GM21381 (cell line): ENCODE measurements around the gene AHNAK2.

Source experiments
- ATAC-seq: cut with Tn5 transposase; IDR thresholded peaks from one replicate; pipeline ENCODE4 v1.9.1; 2021; ENCODE audit warnings: mild to moderate bottlenecking, moderate library complexity; ENCODE audit not compliant: unreplicated experiment

Gene AHNAK2

DNA sequence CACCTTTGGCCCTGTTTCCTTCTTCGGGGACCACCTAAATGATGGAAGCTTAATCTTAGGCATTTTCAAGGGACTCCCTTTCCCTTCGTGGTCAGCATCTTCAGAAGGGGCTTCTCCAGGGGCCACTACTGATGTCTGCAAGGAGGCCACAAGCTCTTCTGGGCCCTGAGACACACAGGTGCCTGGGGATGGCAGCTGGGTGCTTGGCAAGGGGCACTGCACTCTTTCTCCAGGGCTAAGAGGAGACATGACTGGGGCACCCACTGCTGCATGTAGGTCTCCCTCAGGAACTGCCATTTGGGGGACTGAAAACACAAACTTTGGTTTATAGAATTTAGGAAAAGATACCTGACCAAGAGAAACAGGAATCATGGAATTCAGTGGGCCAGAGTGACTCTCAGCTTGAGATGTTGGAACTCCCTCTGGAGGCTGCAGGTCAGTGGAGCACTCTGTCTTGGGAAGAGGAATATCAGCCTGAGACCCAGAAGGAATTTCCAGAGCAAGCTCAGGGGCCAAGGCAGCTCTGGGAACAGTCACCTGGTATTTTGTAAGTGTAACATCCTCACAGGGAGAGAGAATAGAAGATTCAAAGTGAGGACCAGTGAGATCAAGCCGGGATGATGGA is 37.5 kb downstream of the AHNAK2 start:
- no peak for ATAC-seq

DNA sequence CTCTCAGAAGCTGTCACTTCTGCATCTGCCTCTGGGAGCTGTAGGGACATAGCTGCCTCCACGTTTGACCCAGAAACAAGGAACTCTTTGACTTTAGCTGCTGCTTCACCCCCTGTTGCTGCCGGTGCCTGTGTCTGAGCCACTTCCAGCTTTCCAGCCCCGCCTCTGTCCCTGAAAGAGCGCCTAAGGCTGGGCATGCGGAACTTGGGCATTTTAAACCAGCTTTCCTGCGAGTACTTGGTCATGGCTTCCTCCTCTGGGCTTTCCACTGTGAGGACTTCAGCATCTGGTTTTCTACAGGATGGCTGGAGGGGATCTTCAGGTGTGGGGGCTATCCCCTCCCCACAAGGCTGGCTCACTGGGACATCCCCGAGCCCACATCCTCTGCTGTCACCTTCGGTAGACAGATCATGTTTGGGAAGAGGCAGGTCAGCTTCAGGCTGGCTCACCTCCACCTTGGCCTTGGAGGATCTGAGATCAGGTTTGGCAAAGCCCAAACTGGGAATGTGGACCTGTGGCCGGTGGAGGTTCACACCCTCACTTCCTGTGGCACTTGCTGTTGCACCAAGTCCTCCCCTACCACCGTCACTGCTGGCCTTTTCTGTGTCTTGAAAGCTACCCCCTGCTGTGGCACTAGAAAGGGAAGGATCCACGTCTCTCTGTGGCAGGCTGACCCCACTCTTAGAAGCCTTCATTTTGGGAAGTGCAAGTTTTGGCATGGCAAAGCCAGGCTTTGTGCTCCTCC is 38.3 kb downstream of the AHNAK2 start:
- no peak for ATAC-seq

DNA sequence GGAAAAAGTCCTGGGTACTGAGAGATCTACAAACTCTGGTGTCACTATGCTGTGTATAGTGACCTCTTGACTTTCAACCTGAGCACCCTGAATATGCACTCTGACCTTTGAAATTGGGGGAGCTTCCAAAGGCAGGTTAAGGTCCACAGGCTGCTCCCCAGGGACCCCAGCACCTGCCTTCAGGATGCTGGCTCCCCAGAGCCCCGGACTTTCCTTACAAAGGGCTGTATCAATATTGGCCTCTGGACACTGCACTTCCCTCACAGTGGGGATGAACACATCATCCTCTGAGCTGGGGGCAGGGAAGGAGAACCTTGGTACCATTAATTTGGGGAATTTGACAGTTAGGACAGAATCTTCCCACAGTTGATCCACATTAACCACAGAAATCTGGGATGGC is 39.2 kb downstream of the AHNAK2 start:
- no peak for ATAC-seq

DNA sequence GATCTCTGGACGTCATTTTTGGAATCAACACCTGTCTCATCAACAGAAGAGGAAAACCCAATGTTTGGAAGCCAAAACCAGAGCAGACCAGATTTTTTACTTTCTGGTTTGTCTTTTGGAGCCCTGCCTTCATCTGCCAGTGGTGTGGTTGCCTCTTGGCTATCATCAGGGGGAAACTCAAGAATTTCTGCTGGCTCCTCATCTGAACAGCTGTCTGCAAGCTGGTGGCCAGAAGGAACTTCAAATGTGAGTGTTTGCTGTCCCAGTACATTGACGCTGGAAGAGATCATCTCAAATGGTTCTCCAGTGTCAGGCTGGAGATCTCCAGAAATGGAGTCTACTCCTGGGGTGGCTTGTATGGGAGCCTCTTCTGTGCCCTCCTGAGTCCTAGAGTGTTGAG is 39.7 kb downstream of the AHNAK2 start:
- ATAC-seq = no peak

DNA sequence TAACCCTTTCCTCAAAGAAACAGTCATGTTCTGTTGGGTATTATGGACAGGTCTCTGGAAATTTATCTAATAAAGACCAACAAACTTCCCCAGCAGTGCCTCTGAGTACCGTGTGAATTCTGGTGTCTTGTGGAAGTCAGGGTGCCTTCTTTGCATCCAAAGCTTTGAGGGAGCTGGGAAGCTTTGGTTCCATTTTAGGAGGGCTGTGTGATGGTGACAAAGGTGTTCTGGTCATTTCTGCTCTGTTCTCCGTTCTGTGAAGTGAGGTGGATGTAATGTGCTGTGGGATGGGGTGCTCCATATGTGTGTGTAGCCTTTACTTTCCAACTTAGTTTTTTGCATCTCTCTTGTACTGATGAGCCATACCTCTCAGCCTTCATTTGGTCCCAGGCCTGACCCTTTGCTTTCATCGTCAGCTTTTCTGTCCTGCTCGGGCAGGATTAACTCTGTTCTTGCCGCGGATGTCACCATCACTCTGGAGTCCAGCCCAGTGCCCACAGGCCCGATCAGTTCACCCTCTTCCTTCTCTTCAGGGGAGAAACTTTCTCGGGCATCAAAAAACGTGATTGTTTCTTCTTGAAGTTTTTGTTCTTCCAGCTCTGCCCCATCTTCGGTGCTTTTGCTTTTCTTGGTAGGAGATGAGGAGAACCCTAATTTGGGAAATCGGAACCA is 40.3 kb downstream of the AHNAK2 start:
- ATAC-seq = no peak

DNA sequence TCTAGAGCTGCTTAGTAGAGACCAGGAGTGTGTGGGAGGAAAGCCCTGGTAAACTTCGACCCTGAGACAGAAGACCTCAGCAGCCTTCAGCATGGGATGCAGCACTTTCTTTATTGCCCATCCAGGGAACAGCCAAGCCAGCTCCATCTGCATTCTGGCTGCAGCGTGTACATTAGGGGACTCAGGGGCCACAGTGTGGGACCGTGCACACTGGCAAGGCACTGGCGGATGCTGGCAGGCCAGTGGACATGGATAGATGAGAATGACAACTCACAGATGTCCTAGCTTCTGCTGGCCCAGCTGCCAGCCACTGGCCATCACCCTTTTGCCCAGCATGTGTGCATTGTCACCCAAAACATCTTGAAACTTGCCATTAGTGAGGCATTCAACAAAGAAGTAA is 41.0 kb downstream of the AHNAK2 start:
- no peak for ATAC-seq

DNA sequence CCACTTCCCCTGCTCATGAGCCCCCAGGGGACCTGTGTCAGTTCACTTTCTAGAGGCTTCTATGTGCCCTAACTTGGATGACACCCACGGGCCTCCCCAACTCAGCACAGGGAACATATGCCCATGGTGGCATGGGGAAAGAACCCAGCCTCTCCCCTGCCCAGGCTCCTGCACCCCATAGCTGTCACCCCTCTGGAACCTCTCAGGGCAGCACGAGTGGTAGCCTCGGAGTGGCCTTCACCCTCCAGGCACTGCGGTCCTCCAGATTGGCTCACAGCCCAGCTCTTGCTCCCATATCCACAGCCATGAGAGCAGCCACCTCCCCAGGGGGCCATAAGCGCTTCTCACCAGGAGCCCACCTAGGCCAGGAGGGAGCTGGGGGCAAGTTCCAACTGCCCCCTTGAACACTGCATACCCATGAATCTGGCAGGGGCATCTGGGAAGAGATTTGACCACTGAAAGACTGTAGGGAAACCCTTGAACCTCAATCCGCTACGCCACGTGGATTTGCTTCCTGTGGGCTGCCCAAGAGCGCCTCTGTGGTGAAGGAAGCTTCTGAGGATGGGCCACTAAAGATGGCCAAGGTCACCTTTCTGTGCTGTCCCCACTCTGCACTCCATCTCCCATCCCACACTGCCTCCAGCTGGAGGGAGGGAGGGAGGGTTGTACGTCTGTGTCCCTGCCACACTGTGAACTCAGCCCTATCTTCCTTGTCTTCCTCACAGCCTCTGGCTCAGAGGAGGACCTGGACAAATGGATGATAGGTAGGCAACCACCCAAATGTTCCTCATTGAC is 41.6 kb downstream of the AHNAK2 start:
- no peak for ATAC-seq

DNA sequence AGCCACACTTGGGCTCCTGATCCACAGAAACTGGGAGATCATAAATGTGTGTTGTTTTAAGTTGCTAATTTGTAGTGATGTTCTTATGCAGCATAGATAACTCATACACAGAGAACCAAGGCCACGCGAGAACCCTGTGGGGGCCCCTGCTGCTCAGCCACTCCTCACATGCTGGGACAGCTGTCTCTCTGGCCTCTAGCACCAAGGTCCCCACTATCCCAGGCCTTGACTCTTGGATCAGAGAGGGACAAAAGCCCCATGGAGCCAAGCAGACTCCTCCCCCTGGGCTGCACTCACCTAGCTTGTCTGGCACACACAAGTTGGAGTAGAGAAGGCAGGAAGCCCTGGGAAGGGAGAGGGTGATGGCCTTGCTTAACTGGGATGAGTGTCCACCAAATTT is 42.2 kb downstream of the AHNAK2 start:
- ATAC-seq = no peak

DNA sequence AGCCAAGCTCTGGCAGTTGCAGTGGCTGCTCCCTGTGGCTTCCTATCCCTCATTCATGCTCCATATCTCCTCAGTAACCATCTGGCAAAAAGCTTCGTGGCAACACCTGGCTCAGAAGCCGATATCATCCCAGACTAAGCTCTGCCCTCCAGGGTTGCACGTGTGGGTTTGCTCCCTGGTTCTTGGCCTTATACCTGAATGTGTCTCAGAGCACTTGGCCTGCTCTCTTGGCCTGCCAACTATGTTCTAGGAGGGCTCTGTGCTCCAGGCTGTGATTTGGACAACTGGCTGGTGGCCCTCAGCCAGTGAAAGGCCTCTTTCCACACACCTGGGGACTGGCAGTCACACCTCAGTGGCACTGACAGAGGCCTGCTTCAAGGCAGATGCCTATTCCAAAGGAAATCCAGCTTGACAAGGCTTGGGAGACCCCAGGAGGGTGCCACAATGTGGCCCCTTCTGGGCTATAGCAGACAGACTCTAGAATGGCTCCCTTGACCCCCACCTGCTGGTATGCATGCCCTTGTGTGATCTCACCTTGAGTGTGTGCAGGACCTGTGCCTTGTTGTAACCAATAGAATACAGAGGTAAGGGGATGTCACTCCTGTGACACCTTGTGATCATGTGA is 43.0 kb downstream of the AHNAK2 start:
- no peak for ATAC-seq

DNA sequence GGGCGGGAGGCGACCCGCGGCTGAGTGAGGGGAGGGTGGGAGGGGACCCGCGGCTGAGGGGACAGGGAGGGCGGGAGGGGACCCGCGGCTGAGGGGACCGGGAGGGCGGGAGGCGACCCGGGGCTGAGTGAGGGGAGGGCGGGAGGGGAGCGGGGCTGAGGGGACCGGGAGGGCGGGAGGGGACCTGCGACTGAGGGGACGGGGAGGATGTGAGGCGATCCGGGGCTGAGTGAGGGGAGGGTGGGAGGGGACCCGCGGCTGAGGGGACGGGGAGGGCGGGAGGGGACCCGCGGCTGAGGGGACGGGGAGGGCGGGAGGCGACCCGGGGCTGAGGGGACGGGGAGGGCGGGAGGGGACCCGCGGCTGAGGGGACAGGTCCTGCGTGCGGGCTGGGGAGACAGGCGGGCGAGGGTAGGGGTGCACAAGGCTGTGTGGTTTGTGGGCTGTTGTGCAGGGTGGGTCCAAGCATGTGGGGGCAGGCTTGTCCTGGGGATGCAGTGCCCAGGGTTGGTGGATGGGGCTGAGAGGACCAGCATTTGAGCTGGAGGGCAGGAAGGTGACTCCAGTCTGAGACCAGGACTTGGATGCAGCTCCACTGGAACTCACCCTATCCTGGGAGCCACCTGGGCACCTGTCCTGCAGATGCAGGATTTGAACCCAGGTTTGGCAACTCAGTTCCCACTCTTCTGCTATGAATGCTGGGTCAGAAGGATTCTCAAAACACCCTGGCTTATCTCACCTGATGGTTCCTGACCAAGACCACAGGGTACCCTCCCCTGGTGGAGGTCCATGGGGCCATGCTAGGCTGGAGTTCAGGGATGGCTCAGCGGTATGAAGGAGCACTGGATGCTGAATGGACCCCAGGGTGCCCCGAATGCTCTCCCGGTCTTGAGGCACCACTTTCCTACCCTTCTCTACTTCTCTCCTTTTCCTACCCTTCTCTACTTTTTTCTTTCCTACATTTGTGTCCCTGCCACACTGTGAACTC is 44.1 kb downstream of the AHNAK2 start:
- no peak for ATAC-seq

DNA sequence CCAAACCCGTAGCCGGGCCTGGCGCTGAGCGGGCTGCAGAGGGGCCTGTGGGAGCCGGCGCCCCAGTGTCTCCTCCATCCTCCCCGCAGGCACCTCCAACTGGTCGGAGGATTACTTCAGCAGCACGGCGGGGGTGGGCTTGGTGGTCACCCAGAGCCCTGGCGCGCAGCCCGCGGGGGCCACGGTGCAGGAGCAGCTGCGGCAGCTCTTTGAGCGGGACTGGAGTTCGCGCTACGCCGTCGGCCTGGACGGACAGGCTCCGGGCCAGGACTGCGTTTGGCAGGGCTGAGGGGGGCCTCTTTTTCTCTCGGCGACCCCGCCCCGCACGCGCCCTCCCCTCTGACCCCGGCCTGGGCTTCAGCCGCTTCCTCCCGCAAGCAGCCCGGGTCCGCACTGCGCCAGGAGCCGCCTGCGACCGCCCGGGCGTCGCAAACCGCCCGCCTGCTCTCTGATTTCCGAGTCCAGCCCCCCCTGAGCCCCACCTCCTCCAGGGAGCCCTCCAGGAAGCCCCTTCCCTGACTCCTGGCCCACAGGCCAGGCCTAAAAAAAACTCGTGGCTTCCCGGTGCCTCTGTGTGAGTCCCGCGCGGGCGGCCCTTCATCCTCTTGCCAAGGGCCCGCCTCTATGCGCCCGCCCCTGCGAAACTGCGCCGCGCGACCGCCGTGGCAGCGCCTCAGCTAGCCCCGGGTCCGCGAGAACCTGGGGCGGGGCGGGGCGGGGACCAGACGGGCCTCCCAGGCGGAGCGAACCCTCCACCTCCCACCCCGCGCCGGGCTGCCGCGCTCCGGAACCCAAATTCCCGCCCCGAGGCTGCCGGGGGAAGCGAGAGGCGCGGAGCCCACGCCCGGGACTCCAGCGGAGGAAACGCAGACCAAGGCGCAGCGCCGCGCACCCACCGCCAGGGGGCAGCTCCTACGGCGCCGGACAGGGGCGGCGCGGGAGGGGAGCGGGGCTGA is 45.2 kb downstream of the AHNAK2 start:
- ATAC-seq = no peak

DNA sequence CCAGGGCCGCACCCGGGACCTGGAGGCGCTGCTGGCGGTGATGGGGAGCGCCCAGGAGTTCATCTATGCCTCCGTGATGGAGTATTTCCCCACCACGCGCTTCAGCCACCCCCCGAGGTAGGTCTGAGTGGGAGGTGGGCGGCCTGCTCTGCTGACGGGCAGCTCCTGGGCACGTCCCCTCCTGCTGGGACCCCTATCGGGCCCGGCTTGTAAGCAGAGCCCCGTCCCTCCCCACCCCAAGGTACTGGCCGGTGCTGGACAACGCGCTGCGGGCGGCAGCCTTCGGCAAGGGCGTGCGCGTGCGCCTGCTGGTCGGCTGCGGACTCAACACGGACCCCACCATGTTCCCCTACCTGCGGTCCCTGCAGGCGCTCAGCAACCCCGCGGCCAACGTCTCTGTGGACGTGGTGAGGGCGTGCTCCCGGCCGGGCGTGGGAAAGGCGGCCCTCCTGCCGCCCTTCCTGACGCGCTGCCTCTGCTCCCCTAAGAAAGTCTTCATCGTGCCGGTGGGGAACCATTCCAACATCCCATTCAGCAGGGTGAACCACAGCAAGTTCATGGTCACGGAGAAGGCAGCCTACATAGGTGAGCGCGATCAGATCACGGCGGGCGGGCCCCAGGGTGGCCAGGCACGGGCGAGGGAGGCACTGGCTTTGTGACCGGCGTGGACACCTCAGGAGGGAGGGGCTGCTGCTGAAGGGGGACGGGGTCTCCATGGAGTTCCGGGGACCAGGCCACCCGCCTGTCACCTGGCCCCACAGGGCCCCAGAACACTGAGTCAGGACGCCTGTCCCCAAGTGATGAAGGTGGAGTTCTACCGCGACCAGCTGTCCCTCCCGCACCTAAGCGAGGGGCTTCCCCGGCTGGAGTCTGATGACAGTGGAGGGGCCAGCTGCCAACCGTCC is 46.2 kb downstream of the AHNAK2 start:
- ATAC-seq = no peak

DNA sequence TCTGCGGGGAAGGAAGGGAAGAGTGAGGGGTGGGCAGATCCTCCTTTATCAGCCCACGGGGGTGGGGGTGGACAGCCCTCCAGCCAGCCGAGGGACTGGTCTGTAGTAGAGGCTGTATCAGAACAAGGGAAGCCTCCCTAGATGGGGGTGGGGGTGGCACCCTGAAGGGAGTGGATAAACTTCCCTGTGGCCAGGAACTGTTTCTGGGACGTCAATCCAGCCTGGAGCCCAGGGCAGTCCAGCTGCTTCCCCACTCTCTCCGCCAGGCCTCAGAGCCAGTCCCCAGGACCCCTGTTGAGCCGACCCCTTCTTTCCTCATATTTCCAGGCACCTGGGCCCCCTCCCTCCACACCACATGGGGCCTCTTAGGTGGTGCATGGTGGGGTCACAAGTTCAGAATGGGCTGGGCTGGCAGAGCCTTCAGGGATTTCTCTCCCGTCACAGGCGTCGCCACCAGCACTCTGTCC is 46.8 kb downstream of the AHNAK2 start:
- ATAC-seq = no peak

DNA sequence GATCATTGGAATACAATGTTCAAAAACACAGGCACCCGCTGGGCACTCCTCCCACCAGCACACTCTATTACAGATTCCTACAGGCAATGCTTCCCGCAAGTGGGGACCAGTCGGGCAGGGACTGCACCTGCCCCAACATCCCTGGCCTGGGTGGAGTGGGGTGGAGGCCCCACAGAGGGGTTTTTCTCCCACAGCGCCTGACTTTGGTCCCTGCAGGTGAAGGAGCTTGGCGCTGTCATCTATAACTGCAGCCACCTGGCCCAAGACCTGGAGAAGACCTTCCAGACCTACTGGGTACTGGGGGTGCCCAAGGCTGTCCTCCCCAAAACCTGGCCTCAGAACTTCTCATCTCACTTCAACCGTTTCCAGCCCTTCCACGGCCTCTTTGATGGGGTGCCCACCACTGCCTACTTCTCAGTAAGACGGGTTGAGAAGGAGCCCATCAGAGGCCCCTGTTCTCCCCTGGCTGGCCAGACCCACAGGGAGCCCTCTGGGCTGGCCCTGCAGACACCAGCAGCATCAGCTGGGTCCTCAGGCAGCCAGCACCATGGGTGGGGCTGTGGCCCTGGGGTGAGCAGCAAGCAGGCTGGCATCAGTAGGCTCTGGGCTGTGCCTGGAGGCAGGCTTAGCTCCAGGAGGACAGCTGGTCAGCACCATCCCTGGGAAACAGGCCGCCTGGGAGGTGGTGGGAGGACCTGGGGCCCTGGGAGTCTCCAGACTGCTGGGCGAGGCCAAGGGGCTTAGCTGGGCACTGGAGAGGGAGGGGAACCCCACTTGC is 47.5 kb downstream of the AHNAK2 start:
- ATAC-seq = no peak

DNA sequence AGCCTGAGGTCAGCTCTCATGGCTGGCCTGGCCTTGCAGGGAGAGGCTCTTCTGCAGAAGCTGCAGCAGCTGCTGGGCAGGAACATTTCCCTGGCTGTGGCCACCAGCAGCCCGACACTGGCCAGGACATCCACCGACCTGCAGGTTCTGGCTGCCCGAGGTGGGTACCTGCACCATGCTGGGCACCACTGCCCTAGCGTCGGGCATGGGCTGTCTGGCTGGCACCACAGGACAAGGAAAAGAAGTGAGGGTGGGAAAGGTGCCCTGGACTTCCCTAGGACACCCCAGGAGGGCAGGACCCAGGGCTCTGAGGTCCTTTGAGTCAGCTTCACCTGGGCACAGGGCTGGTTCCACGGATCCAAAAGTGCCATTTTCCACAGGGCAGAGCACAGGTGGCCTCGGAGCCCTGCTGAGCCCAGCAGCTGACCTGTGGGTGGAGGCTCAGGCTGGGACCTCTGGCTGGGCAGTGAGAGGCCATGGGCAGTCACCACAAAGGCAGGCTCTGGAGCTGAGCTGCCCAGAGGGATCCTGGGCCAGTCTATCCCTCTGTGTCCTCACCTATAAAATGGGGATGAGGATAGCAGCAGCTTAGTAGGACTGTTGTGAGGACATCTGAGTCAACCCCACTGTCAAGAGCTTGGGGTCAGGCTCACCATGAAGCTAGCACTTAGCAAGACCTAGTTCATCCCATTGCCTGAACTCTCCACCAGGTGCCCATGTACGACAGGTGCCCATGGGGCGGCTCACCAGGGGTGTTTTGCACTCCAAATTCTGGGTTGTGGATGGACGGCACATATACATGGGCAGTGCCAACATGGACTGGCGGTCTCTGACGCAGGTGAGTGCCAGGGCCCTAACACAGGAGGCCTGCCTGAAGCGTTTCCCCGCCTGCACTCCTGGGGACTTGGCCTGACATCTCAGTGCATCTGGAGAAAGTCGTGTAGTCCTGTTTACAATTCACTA is 48.6 kb downstream of the AHNAK2 start:
- no peak for ATAC-seq
